WI38 (cell line): ENCODE results near the gene GDPD3.

Experiments used
- H3K4me3 ChIP-seq: 2 replicates; pipeline ENCODE4 v1.5.1; 2011; ENCODE audit warnings: low read depth, mild to moderate bottlenecking, control low read depth, low read length
- CTCF ChIP-seq: IDR thresholded peaks from 2 replicates; pipeline ENCODE4 v1.5.1; 2012; ENCODE audit warnings: low read depth, mild to moderate bottlenecking, control low read depth, low read length

GDPD3 gene

GRCh38 chr16:30113031-30113710 is at the start of gene GDPD3:
GDPD3 (minus strand) TSS chr16:30113537; CDS start chr16:30113478, 59 bp downstream.
- H3K4me3 ChIP-seq, result no peak within 1 kb of the TSS
- TF ChIP-seq CTCF, result no peak

GRCh38 chr16:30157214-30157613 is 43.9 kb upstream of the GDPD3 start:
- TF ChIP-seq CTCF, result no peak
- H3K4me3 ChIP-seq, result no peak overlapping the region

GRCh38 chr16:30155188-30155587 is 41.9 kb upstream of the GDPD3 start:
- no peak for TF ChIP-seq CTCF

GRCh38 chr16:30152517-30152916 is 39.2 kb upstream of the GDPD3 start:
- TF ChIP-seq CTCF, result no peak
- no peak overlapping the region for H3K4me3 ChIP-seq

More at GRCh38 chr16:30155188-30155587, 41.9 kb upstream of the GDPD3 start:
- H3K4me3 ChIP-seq, result no peak overlapping the region

GRCh38 chr16:30151091-30151490 is 37.8 kb upstream of the GDPD3 start:
- no peak overlapping the region for H3K4me3 ChIP-seq
- no peak for TF ChIP-seq CTCF

GRCh38 chr16:30149250-30149930 is 36.1 kb upstream of the GDPD3 start:
- H3K4me3 ChIP-seq, result no peak overlapping the region
- no peak for TF ChIP-seq CTCF

- H3K4me3 ChIP-seq, result no peak overlapping the region
- TF ChIP-seq CTCF, result no peak
These were observed 34.6 kb upstream of the GDPD3 start for GRCh38 chr16:30147843-30148510.
